ENCODE results near the gene TFDP1. TPM values are rescaled to one million over a fixed set of nuclear protein-coding genes. Genes with fewer than 3 reads are reported as not detected.

TFDP1 gene
- total RNA-seq, 2 experiments from 2014 or later, result 87.9 to 119 TPM

GRCh38 chr13:113627136-113627535, 42.6 kb downstream of the TFDP1 start:
- no peak overlapping the region for H3K4me3 ChIP-seq (ENCODE audit: low read depth, low read length, poor library complexity, severe bottlenecking)
- no peak overlapping the region for H3K4me2 ChIP-seq (ENCODE audit: low read length)
- H2AFZ ChIP-seq (ENCODE audit: low read length), result no peak overlapping the region
- H3K27ac ChIP-seq (ENCODE audit: low read depth, low read length, poor library complexity, severe bottlenecking), result no peak overlapping the region
- intact Hi-C loops (cut with micrococcal nuclease; ENCODE audit: unreplicated experiment), result no loop called here
- no peaks in the 10 kb centered on the region; the same call in 1 of the 2 replicates for H4K20me1 ChIP-seq (ENCODE audit: insufficient read depth, low read length)
- no peaks in the 10 kb centered on the region for H3K9me2 ChIP-seq (ENCODE audit: insufficient read depth, low read length)
- ChIA-PET CTCF (ENCODE audit: unreplicated experiment) (no interaction called here), POLR2A (no interaction called here)
- no peaks in the 10 kb centered on the region; the same call in 1 of the 2 replicates for H3K79me2 ChIP-seq (ENCODE audit: insufficient read depth, low read depth, low read length)
- no peaks in the 10 kb centered on the region for H3K9me3 ChIP-seq (ENCODE audit: low read length)
- H3K36me3 ChIP-seq (ENCODE audit: insufficient read depth, low read length), result peaks cover 71% of the 10 kb centered on the region
- BruUV-seq (replicated peaks), result no TSS peak
- no peak for DNase-seq (ENCODE audit: low spot score)
- no peaks in the 10 kb centered on the region for H3K4me1 ChIP-seq (ENCODE audit: insufficient read depth, low read length, poor library complexity, severe bottlenecking)
- TF ChIP-seq CTCF (conservative IDR thresholded peaks at IDR 0.05; ENCODE audit: low read length) (no peak), EZH2phosphoT487 (IDR thresholded peaks at IDR 0.05; ENCODE audit: borderline replicate concordance, low read depth, low read length) (no peak)

GRCh38 chr13:113628291-113629270, 44.0 kb downstream of the TFDP1 start:
- intact Hi-C loops (cut with micrococcal nuclease; ENCODE audit: unreplicated experiment), result no loop called here
- H3K4me2 ChIP-seq (ENCODE audit: low read length), result no peak overlapping the region
- no peak overlapping the region for H3K27ac ChIP-seq (ENCODE audit: low read depth, low read length, poor library complexity, severe bottlenecking)
- DNase-seq (ENCODE audit: low spot score), result no peak
- no peaks in the 10 kb centered on the region; the same call in 1 of the 2 replicates for H3K79me2 ChIP-seq (ENCODE audit: insufficient read depth, low read depth, low read length)
- no TSS peak for BruUV-seq (replicated peaks)
- TF ChIP-seq CTCF (conservative IDR thresholded peaks at IDR 0.05; ENCODE audit: low read length) (no peak), EZH2phosphoT487 (IDR thresholded peaks at IDR 0.05; ENCODE audit: borderline replicate concordance, low read depth, low read length) (no peak)
- H3K9me2 ChIP-seq (ENCODE audit: insufficient read depth, low read length), result no peaks in the 10 kb centered on the region
- H4K20me1 ChIP-seq (ENCODE audit: insufficient read depth, low read length), result no peaks in the 10 kb centered on the region; the same call in 1 of the 2 replicates
- no peak overlapping the region for H3K4me3 ChIP-seq (ENCODE audit: low read depth, low read length, poor library complexity, severe bottlenecking)
- H3K36me3 ChIP-seq (ENCODE audit: insufficient read depth, low read length), result peaks cover 65% of the 10 kb centered on the region
- CTCF ChIA-PET (ENCODE audit: unreplicated experiment), result no interaction called here
- H3K9me3 ChIP-seq (ENCODE audit: low read length), result no peaks in the 10 kb centered on the region
- H3K4me1 ChIP-seq (ENCODE audit: insufficient read depth, low read length, poor library complexity, severe bottlenecking), result no peaks in the 10 kb centered on the region
- POLR2A ChIA-PET, result no interaction called here
- H2AFZ ChIP-seq (ENCODE audit: low read length), result no peak overlapping the region

- POLR2A ChIA-PET, result no interaction called here
- DNase-seq (ENCODE audit: low spot score), result no peak
- CTCF ChIA-PET (ENCODE audit: unreplicated experiment), result no interaction called here
- Histone ChIP-seq H3K36me3 (ENCODE audit: insufficient read depth, low read length) (peaks cover 66% of the 10 kb centered on the region), H2AFZ (ENCODE audit: low read length) (no peak overlapping the region), H3K27ac (ENCODE audit: low read depth, low read length, poor library complexity, severe bottlenecking) (no peak overlapping the region), H3K9me2 (ENCODE audit: insufficient read depth, low read length) (no peaks in the 10 kb centered on the region), H3K4me2 (ENCODE audit: low read length) (no peak overlapping the region), H4K20me1 (ENCODE audit: insufficient read depth, low read length) (no peaks in the 10 kb centered on the region; the same call in 1 of the 2 replicates), H3K79me2 (ENCODE audit: insufficient read depth, low read depth, low read length) (no peaks in the 10 kb centered on the region; the same call in 1 of the 2 replicates), H3K4me1 (ENCODE audit: insufficient read depth, low read length, poor library complexity, severe bottlenecking) (no peaks in the 10 kb centered on the region), H3K9me3 (ENCODE audit: low read length) (no peaks in the 10 kb centered on the region), H3K4me3 (ENCODE audit: low read depth, low read length, poor library complexity, severe bottlenecking) (no peak overlapping the region)
- no peak for TF ChIP-seq EZH2phosphoT487 (IDR thresholded peaks at IDR 0.05; ENCODE audit: borderline replicate concordance, low read depth, low read length)
- TF ChIP-seq CTCF (conservative IDR thresholded peaks at IDR 0.05; ENCODE audit: low read length), result no peak
- intact Hi-C loops (cut with micrococcal nuclease; ENCODE audit: unreplicated experiment), result no loop called here
- no TSS peak for BruUV-seq (replicated peaks)
Measured at GRCh38 chr13:113629866-113630265, 45.3 kb downstream of the TFDP1 start.
